CD4-positive, alpha-beta T cell (primary cell): ENCODE results near the gene RASGRF2. TPM values are rescaled to one million over a fixed set of nuclear protein-coding genes. Genes with fewer than 3 reads are reported as not detected.

ENCODE experiments used
- ATAC-seq: fragments of 200-7000 bp; cut with Tn5 transposase; one replicate; pipeline ENCODE4 v1.10.0; 2022; ENCODE audit warnings: mild to moderate bottlenecking; ENCODE audit not compliant: poor library complexity
- CTCF ChIA-PET: fragments of 350-600 bp; sonication (Branson Sonifier 250); formaldehyde crosslinking; loops from one replicate; lab custom pipeline; 2021; ENCODE audit warnings: antibody characterized with exemption, inconsistent platforms; lab: Charles Lee
- POLR2A ChIA-PET: fragments of 350-600 bp; sonication (Branson Sonifier 250); formaldehyde crosslinking; loops from one replicate; lab custom pipeline; 2021; ENCODE audit warnings: antibody characterized with exemption, inconsistent platforms; lab: Charles Lee
- DNase-seq, 14 experiments: peaks; one replicate each; pipeline ENCODE4 v3.0.0-alpha.2; 2013 to 2020; ENCODE audit warnings: mixed read lengths in 2 of 14
- H3K27ac ChIP-seq, 2 donors: one replicate each; pipeline versions ENCODE4 v1.5.1 to v1.7.0; 2013; ENCODE audit warnings: low read length in 2 of 2, low read depth in 1 of 2, mild to moderate bottlenecking in 1 of 2
- H3K27me3 ChIP-seq, 2 experiments: 1 replicate in 1 of 2; 2 replicates in 1 of 2; pipeline versions ENCODE4 v1.6.1 to v1.7.0; 2013; ENCODE audit warnings: low read length in 2 of 2, control low read depth in 1 of 2, mild to moderate bottlenecking in 1 of 2, moderate library complexity in 1 of 2; ENCODE audit not compliant: insufficient read depth in 2 of 2, control insufficient read depth in 1 of 2
- H3K36me3 ChIP-seq: one replicate; pipeline ENCODE4 v1.6.1; 2013; ENCODE audit warnings: low read length, control low read depth; ENCODE audit not compliant: insufficient read depth
- H3K4me1 ChIP-seq: one replicate; pipeline ENCODE4 v1.6.1; 2013; ENCODE audit warnings: low read length, control low read depth; ENCODE audit not compliant: insufficient read depth
- H3K4me3 ChIP-seq: one replicate; pipeline ENCODE4 v1.5.1; 2013; ENCODE audit warnings: mild to moderate bottlenecking, low read length, moderate library complexity
- H3K9me3 ChIP-seq, 2 experiments: 1 replicate in 1 of 2; 2 replicates in 1 of 2; pipeline versions ENCODE4 v1.6.1 to v1.7.0; 2013; ENCODE audit warnings: low read length in 2 of 2, mild to moderate bottlenecking in 2 of 2, control low read depth in 1 of 2, moderate library complexity in 1 of 2; ENCODE audit not compliant: control insufficient read depth in 1 of 2, insufficient read depth in 1 of 2
- H3K27ac Mint-ChIP-seq: one replicate; pipeline ENCODE4 v1.8.0; 2020; ENCODE audit warnings: mixed read lengths
- H3K27me3 Mint-ChIP-seq: one replicate; pipeline ENCODE4 v1.8.0; 2021; ENCODE audit warnings: mixed read lengths
- H3K36me3 Mint-ChIP-seq: one replicate; pipeline ENCODE4 v1.8.0; 2021; ENCODE audit warnings: low read depth, mixed read lengths
- H3K4me1 Mint-ChIP-seq: one replicate; pipeline ENCODE4 v1.8.0; 2021; ENCODE audit warnings: low read depth, mixed read lengths
- H3K4me3 Mint-ChIP-seq: one replicate; pipeline ENCODE4 v1.8.0; 2020; ENCODE audit warnings: mild to moderate bottlenecking, mixed read lengths
- H3K9me3 Mint-ChIP-seq: one replicate; pipeline ENCODE4 v1.8.0; 2020; ENCODE audit warnings: mixed read lengths
- intact Hi-C, 2 experiments: fragments of 100-400 bp; cut with DNase I in 1 of 2; cut with micrococcal nuclease in 1 of 2; formaldehyde crosslinking; loops; one replicate each; pipeline versions ENCODE4 v1.15.1 to v1.9.0; 2023 to 2025; cut with DNase I, micrococcal nuclease
- total RNA-seq, 174 experiments: library from RNA in 2 of 174; stranded (reverse) in 2 of 174; gene quantifications; one replicate each; pipeline ENCODE4 v1.2.3 and lab custom pipeline; 2021 to 2026
- TF ChIP-seq, protein P1 (sequence below): fragments of 200-600 bp; IDR thresholded peaks from one replicate; pipeline ENCODE4 v1.8.0; 2022; ENCODE audit warnings: antibody characterized with exemption, mild to moderate bottlenecking

RASGRF2 gene
- total RNA-seq, 2 experiments from 2014 or later = 21.9 to 24.9 TPM

DNA sequence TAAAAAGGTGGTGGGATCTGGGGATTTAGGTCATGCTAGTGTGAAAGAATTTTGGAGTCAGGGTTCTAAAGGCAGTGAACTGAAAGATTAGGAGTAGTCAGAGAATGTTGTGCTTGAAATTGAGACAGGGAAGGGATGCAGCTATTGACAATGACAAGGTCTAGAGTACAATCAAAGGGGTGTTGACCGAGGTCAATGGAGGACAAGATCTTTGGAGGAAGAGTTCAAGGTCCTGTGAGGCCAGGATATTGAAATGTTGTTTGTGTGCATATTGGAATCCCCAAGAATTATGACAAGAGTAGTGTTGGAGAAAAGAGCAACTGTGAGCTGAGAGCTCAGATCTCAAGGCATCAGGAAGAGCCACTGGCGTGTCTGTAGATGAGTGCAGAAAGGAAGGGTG, 116.9 kb downstream of the RASGRF2 start:
- intact Hi-C loops = no loop called here
- DNase-seq (no peak), ATAC-seq (no peak)
- TF ChIP-seq, protein P1, sequence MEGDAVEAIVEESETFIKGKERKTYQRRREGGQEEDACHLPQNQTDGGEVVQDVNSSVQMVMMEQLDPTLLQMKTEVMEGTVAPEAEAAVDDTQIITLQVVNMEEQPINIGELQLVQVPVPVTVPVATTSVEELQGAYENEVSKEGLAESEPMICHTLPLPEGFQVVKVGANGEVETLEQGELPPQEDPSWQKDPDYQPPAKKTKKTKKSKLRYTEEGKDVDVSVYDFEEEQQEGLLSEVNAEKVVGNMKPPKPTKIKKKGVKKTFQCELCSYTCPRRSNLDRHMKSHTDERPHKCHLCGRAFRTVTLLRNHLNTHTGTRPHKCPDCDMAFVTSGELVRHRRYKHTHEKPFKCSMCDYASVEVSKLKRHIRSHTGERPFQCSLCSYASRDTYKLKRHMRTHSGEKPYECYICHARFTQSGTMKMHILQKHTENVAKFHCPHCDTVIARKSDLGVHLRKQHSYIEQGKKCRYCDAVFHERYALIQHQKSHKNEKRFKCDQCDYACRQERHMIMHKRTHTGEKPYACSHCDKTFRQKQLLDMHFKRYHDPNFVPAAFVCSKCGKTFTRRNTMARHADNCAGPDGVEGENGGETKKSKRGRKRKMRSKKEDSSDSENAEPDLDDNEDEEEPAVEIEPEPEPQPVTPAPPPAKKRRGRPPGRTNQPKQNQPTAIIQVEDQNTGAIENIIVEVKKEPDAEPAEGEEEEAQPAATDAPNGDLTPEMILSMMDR = no peak
- no peak overlapping the region for H3K4me3 ChIP-seq
- no peak overlapping the region for H3K4me3 Mint-ChIP-seq
- no peak overlapping the region for H3K27ac ChIP-seq
- CTCF ChIA-PET = interaction anchor here (2.4 kb wide), 1 partner anchor 31 kb away, joined by 5 read pairs; no protein-coding TSS in a partner anchor
- H3K4me1 ChIP-seq = no peaks in the 10 kb centered on the region
- no peaks in the 10 kb centered on the region for H3K27me3 ChIP-seq
- H3K27ac Mint-ChIP-seq = no peak overlapping the region
- H3K27me3 Mint-ChIP-seq = no peaks in the 10 kb centered on the region
- peaks cover 55% of the 10 kb centered on the region for H3K36me3 ChIP-seq
- peaks cover 3% of the 10 kb centered on the region for H3K9me3 Mint-ChIP-seq
- peaks cover 0 to 13% of the 10 kb centered on the region in 2 experiments for H3K9me3 ChIP-seq
- H3K4me1 Mint-ChIP-seq = no peaks in the 10 kb centered on the region
- peaks cover 9% of the 10 kb centered on the region for H3K36me3 Mint-ChIP-seq
- POLR2A ChIA-PET = interaction anchor here (1.1 kb wide), 1 partner anchor 9 kb away, joined by 3 read pairs; no protein-coding TSS in a partner anchor

- peaks cover 4% of the 10 kb centered on the region for H3K4me1 Mint-ChIP-seq
- H3K9me3 Mint-ChIP-seq = peaks cover 3% of the 10 kb centered on the region
- no peaks in the 10 kb centered on the region for H3K27me3 Mint-ChIP-seq
- no peak overlapping the region for H3K4me3 ChIP-seq
- H3K36me3 ChIP-seq = peaks cover 62% of the 10 kb centered on the region
- no peak overlapping the region for H3K27ac ChIP-seq
- no peak overlapping the region for H3K27ac Mint-ChIP-seq
- CTCF ChIA-PET = interaction anchor here (2.4 kb wide), 1 partner anchor 29 kb away, joined by 5 read pairs; no protein-coding TSS in a partner anchor
- no peak for ATAC-seq
- no peak overlapping the region for H3K4me3 Mint-ChIP-seq
- H3K36me3 Mint-ChIP-seq = peaks cover 12% of the 10 kb centered on the region
- POLR2A ChIA-PET = interaction anchor here (0.5 to 0.6 kb wide), 2 partner anchors 76 to 111 kb away, joined by 3 read pairs; no protein-coding TSS in a partner anchor
- peaks cover 0 to 13% of the 10 kb centered on the region in 2 experiments for H3K9me3 ChIP-seq
- no peak for DNase-seq
- no peaks in the 10 kb centered on the region for H3K4me1 ChIP-seq
- intact Hi-C loops = no loop called here
- TF ChIP-seq, protein P1 = no peak
- no peaks in the 10 kb centered on the region for H3K27me3 ChIP-seq
Observed at GRCh38 chr5:81078930-81079329, 118.8 kb downstream of the RASGRF2 start.

DNA sequence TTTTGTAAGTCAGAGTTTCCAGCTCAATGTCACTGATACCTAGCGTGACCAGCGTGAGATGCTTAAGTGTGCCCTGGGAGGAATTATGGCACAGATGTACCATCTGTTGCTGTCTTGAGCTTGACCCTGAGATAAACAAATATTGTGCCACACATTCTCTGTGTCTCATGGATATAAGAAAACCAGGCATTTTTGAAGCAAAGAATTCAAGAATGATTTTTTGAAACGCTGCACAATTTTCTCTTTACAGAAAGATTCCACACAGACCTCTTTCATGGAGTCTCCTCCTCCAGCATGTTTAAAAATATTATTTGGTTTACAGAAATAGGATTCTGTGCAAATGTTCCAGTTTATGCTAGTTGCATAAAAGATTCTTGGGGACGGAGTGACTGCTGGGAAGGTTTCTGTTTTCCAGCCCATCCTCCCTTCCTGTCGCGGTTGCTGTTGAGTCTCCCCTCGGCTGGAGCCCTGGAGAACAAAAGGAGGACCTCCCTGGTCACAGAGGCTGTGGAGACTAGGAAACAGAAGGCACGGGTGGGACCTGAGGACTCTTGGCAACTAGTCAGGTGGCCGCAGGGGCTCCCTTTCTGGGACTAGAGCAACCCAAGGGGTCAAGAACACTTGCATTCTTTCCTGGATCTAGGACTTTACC, 120.8 kb downstream of the RASGRF2 start:
- Mint-ChIP-seq H3K36me3 (peaks cover 32% of the 10 kb centered on the region), H3K4me1 (peaks cover 4% of the 10 kb centered on the region), H3K9me3 (peaks cover 3% of the 10 kb centered on the region), H3K27ac (no peak overlapping the region), H3K4me3 (no peak overlapping the region), H3K27me3 (no peaks in the 10 kb centered on the region)
- ChIA-PET CTCF (no interaction called here), POLR2A (interaction anchor here (0.6 kb wide), 1 partner anchor 255 kb away, joined by 3 read pairs; no protein-coding TSS in a partner anchor)
- DNase-seq = no peak
- intact Hi-C loops = no loop called here
- no peaks in the 10 kb centered on the region for H3K27me3 ChIP-seq
- H3K4me3 ChIP-seq = no peak overlapping the region
- TF ChIP-seq, protein P1 = no peak
- no peak overlapping the region for H3K27ac ChIP-seq
- H3K4me1 ChIP-seq = no peaks in the 10 kb centered on the region
- ATAC-seq = no peak
- peaks cover 60% of the 10 kb centered on the region for H3K36me3 ChIP-seq
- H3K9me3 ChIP-seq = peaks cover 0 to 13% of the 10 kb centered on the region in 2 experiments
